Upper lobe of right lung (tissue), 1 donor: ENCODE data around the gene SUSD6. TPM values are rescaled to one million over a fixed set of nuclear protein-coding genes. Genes with fewer than 3 reads are reported as not detected.
A peak's percentile ranks its signal among the peaks of the same experiment; 100 is the strongest.

Experiments
- ATAC-seq: fragments of 200-7000 bp; cut with Tn5 transposase; one replicate; pipeline ENCODE4 v1.9.1; 2020; ENCODE audit warnings: mild to moderate bottlenecking, moderate library complexity
- DNase-seq: peaks from one replicate; pipeline ENCODE4 v3.0.0-alpha.2; 2020
- H3K27ac ChIP-seq: fragments of 200-600 bp; one replicate; pipeline ENCODE4 v1.8.0; 2022
- H3K27me3 ChIP-seq: fragments of 200-600 bp; one replicate; pipeline ENCODE4 v1.8.0; 2022; ENCODE audit warnings: mild to moderate bottlenecking
- H3K36me3 ChIP-seq: fragments of 200-600 bp; one replicate; pipeline ENCODE4 v1.8.0; 2022
- H3K4me1 ChIP-seq: fragments of 200-600 bp; one replicate; pipeline ENCODE4 v1.8.0; 2022
- H3K4me3 ChIP-seq: fragments of 200-600 bp; one replicate; pipeline ENCODE4 v1.8.0; 2022; ENCODE audit warnings: mild to moderate bottlenecking
- H3K9me3 ChIP-seq: fragments of 200-600 bp; one replicate; pipeline ENCODE4 v1.8.0; 2022
- CTCF ChIP-seq: fragments of 200-600 bp; IDR thresholded peaks from one replicate; pipeline ENCODE4 v1.8.0; 2022; ENCODE audit warnings: antibody characterized with exemption
- intact Hi-C: fragments of 100-400 bp; cut with DNase I; formaldehyde crosslinking; loops from one replicate; pipeline ENCODE4 v1.11.0; 2022
- total RNA-seq: library from RNA; stranded (reverse); fragmentation: NEBNext Ultra II Directional; extraction: Animal tissue kit (Norgen Biotek cat#: 25700); gene quantifications from one replicate; pipeline ENCODE4 v1.2.1, GENCODE V29; 2021
- donor health status: DM: no; HTN: yes; CAD: no; lungs with severe emphysema.

The SUSD6 gene
- total RNA-seq, 1 donor from 2014 or later: 87.5 TPM

GRCh38 chr14:69693145-69693544 is 81.7 kb downstream of the SUSD6 start:
- no peaks in the 10 kb centered on the region for H3K27me3 ChIP-seq
- H3K36me3 ChIP-seq: no peaks in the 10 kb centered on the region
- peak overlapping the region; percentile 74 for H3K27ac ChIP-seq
- intact Hi-C loops: no loop called here
- TF ChIP-seq CTCF: no peak
- ATAC-seq (peak; percentile 69), DNase-seq (no peak)
- H3K4me1 ChIP-seq: peaks cover 67% of the 10 kb centered on the region
- no peaks in the 10 kb centered on the region for H3K9me3 ChIP-seq
- H3K4me3 ChIP-seq: no peak overlapping the region

- Histone ChIP-seq H3K36me3 (no peaks in the 10 kb centered on the region), H3K27ac (peak overlapping the region; percentile 74), H3K27me3 (no peaks in the 10 kb centered on the region), H3K4me1 (peaks cover 69% of the 10 kb centered on the region), H3K4me3 (no peak overlapping the region), H3K9me3 (no peaks in the 10 kb centered on the region)
- ATAC-seq (peak; percentile 50), DNase-seq (no peak)
- intact Hi-C loops: no loop called here
- no peak for TF ChIP-seq CTCF
Observed at GRCh38 chr14:69693801-69694729, 82.7 kb downstream of the SUSD6 start.

- DNase-seq (no peak), ATAC-seq (peak; percentile 72)
- H3K9me3 ChIP-seq: no peaks in the 10 kb centered on the region
- H3K27ac ChIP-seq: peak overlapping the region; percentile 74
- intact Hi-C loops: no loop called here
- no peak for TF ChIP-seq CTCF
- no peak overlapping the region for H3K4me3 ChIP-seq
- no peaks in the 10 kb centered on the region for H3K36me3 ChIP-seq
- peaks cover 77% of the 10 kb centered on the region for H3K4me1 ChIP-seq
- no peaks in the 10 kb centered on the region for H3K27me3 ChIP-seq
Observed at GRCh38 chr14:69694730-69695281, 83.4 kb downstream of the SUSD6 start.

- H3K4me1 ChIP-seq: peaks cover 84% of the 10 kb centered on the region
- H3K4me3 ChIP-seq: no peak overlapping the region
- ATAC-seq (peak; percentile 47), DNase-seq (no peak)
- no peaks in the 10 kb centered on the region for H3K9me3 ChIP-seq
- intact Hi-C loops: no loop called here
- no peaks in the 10 kb centered on the region for H3K36me3 ChIP-seq
- no peak for TF ChIP-seq CTCF
- no peaks in the 10 kb centered on the region for H3K27me3 ChIP-seq
- H3K27ac ChIP-seq: peak overlapping the region; percentile 74
Observed at GRCh38 chr14:69695322-69696203, 84.2 kb downstream of the SUSD6 start.

- no peaks in the 10 kb centered on the region for H3K9me3 ChIP-seq
- H3K4me1 ChIP-seq: peaks cover 89% of the 10 kb centered on the region
- no peak overlapping the region for H3K4me3 ChIP-seq
- no peak for DNase-seq
- peak overlapping the region; percentile 12 for H3K27ac ChIP-seq
- H3K36me3 ChIP-seq: no peaks in the 10 kb centered on the region
- H3K27me3 ChIP-seq: no peaks in the 10 kb centered on the region
- ATAC-seq: no peak
- TF ChIP-seq CTCF: no peak
- intact Hi-C loops: no loop called here
Observed at GRCh38 chr14:69696204-69696527, 84.8 kb downstream of the SUSD6 start.
